GM18505 (cell line): ENCODE data around the gene SPACA7.

Source experiments
- ATAC-seq: cut with Tn5 transposase; IDR thresholded peaks from one replicate; pipeline ENCODE4 v1.9.1; 2021; ENCODE audit not compliant: unreplicated experiment
- POLR2A ChIP-seq: IDR thresholded peaks from 4 replicates; pipeline ENCODE4 v1.6.1; 2011; ENCODE audit warnings: borderline replicate concordance; ENCODE audit not compliant: insufficient read depth, insufficient read length; ENCODE audit errors: extremely low read depth

The SPACA7 gene

GRCh38 chr13:112342841-112343361, 33.3 kb upstream of the SPACA7 start:
- no peak for ATAC-seq
- TF ChIP-seq POLR2A = no peak

GRCh38 chr13:112343591-112343990, 32.6 kb upstream of the SPACA7 start:
- no peak for TF ChIP-seq POLR2A
- no peak for ATAC-seq

- no peak for ATAC-seq
- no peak for TF ChIP-seq POLR2A
Measured at GRCh38 chr13:112345826-112346172, 30.4 kb upstream of the SPACA7 start.

- ATAC-seq = no peak
- no peak for TF ChIP-seq POLR2A
Measured at GRCh38 chr13:112346173-112346898, 29.8 kb upstream of the SPACA7 start.

- ATAC-seq = no peak
- no peak for TF ChIP-seq POLR2A
Measured at GRCh38 chr13:112346899-112347229, 29.3 kb upstream of the SPACA7 start.

- TF ChIP-seq POLR2A = no peak
- no peak for ATAC-seq
Measured at GRCh38 chr13:112347986-112348385, 28.2 kb upstream of the SPACA7 start.

GRCh38 chr13:112348642-112349345, 27.4 kb upstream of the SPACA7 start:
- no peak for TF ChIP-seq POLR2A
- no peak for ATAC-seq

GRCh38 chr13:112349681-112350080, 26.5 kb upstream of the SPACA7 start:
- ATAC-seq = no peak
- no peak for TF ChIP-seq POLR2A

- no peak for TF ChIP-seq POLR2A
- no peak for ATAC-seq
Measured at GRCh38 chr13:112350300-112350699, 25.9 kb upstream of the SPACA7 start.

GRCh38 chr13:112351825-112352224, 24.3 kb upstream of the SPACA7 start:
- TF ChIP-seq POLR2A = no peak
- ATAC-seq = no peak

GRCh38 chr13:112353856-112354255, 22.3 kb upstream of the SPACA7 start:
- TF ChIP-seq POLR2A = no peak
- ATAC-seq = no peak

- ATAC-seq = no peak
- TF ChIP-seq POLR2A = no peak
Measured at GRCh38 chr13:112354330-112355273, 21.6 kb upstream of the SPACA7 start.

GRCh38 chr13:112355274-112355838, 20.8 kb upstream of the SPACA7 start:
- no peak for TF ChIP-seq POLR2A
- no peak for ATAC-seq
